NCI-H2171 treated with DMSO at 0.1 percent for 48 hours (cell line): ENCODE results near the gene IGSF8.
"Not testable (repeated sequence)": the region's sequence is repeated elsewhere in the genome, so short reads cannot be mapped to it uniquely, and the experiment has no call there.

Experiments used
- DNase-seq: peaks from one replicate; lab custom pipeline; 2025; lab: John Stamatoyannopoulos, UW

IGSF8 gene

DNA sequence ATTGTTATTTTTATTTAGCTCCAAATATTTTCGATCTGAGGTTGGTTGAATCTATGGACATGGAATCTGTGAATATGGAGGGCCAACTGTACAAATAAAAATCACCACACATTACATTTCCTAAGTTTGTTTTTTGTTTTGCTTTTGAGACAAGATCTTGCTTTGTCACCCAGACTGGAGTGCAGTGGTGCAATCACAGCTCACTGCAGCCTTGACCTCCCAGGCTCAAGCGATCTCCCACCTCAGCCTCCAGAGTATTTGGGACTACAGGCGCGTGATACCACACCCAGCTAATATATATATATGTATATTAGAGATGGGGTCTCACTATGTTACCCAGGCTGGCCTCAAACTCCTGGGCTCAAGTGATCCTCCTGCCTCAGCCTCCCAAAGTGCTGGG, 27.9 kb upstream of the IGSF8 start:
- DNase-seq, result not testable (repeated sequence)

DNA sequence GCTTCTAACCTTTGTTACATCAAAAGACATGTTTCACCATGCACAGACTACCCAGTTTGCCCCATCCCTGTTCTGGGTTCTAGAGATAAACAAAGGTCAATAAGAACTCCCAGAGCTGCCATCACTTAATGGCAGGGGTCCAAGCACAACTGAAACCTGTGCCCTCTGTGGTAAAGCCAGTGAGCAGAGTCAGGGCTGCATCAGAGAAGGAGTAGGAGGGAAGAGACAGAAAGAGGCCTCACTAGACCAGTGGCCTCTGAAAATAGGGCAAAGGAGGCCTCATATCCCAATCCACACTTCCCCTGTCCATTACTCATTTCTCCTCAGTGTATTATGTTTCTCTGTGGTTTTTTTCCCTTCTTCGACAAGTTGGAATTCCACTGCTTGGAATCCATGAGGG, 27.3 kb upstream of the IGSF8 start:
- DNase-seq, result no peak

DNA sequence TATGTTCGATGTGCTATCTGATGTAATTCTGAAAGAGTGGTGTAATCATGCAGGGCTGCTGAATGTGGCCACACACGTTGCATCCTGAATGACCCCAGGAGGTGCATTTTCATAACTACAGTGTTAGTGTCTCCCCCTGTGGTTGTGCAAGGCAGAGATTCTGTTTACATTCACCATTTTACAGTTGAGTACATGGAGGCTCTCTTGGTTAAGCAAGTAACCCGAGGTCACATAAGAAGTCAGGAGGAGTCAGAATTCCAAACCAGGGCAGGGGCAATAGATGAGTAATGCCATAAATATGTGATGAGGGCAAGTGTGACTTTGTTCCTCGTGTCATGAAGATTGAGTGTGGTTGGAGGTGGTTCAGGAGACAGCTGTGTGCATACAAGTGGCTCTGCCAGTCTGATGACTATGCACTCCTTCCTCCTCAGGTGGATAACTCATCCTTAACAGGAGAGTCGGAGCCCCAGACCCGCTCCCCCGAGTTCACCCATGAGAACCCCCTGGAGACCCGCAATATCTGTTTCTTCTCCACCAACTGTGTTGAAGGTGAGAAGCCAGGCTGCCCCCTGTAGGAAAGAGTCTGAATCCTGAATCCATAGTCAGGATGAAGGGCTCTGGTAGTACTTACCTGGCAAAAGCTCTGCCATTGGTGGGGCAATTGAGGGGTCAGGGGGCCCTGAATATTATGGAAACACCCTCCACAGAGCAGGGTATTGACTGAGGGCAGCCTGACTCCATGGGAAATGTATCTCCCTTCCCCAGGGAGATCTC, 26.5 kb upstream of the IGSF8 start:
- DNase-seq, result no peak

DNA sequence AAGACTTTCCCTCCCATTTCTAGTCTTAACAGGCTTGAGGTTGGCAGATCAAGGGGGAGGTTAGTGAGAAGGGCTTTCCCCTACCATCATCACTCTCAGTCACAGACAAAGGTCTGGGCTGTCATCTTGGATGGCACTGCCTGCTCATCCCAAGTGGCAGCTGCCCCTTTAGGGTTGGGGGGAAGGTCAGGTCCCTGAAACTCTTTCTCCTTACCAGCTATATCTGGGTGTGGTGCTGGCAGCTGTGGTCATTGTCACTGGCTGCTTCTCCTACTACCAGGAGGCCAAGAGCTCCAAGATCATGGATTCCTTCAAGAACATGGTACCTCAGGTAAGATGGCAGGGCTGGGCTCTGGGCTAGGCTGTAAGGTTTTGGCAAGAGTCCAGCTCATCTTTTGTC, 25.3 kb upstream of the IGSF8 start:
- no peak for DNase-seq

DNA sequence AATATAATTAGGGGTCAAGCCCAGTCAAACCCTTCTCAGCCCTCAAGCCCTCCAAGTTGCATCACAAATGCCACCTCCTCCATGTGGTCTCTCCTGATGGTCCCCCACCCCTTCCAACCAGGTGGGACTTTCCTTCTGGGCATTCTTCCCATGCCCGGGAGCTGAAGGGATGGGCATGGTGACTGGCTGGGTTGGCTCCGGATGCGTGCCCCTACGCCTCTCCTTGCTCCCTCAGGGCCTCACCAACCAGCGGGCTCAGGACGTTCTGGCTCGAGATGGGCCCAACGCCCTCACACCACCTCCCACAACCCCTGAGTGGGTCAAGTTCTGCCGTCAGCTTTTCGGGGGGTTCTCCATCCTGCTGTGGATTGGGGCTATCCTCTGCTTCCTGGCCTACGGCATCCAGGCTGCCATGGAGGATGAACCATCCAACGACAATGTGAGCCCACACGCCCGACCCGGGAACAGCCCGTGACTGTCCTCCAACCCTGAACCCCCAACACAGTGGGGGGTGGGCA, 24.6 kb upstream of the IGSF8 start:
- DNase-seq, result no peak

DNA sequence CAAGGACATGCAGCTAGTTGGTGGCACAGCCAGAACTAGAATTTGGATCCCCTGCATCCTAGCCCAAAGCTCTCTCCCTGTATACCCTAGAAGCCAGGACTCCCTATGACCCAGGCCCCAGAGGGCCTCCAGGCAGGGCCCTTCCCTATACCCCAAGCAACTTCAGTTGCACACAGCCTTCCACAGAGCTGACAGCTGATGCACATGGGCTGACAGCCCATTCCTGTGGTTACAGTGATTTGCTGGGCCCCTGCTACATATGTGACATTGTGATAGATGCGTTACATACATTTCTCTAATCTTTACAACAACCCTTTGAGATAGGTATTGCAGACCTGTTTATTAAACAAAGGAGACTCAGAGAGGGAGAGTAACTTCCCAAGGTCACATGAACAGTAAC, 23.0 kb upstream of the IGSF8 start:
- no peak for DNase-seq

DNA sequence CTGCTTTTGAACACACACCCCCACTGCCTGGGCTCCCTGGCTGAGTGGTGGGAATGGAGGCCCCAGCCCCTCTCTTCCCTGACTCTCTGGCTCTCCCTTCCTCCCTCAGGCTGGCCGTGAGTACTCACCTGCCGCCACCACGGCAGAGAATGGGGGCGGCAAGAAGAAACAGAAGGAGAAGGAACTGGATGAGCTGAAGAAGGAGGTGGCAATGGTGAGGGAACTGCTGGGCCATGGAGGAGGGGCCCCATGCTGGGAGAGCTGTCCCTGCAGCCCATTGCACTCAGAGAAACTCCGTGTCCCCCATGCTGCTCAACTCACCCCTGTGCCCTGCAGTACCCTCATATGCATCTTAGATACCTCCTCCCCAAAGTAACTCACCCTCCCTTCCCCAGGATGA, 22.4 kb upstream of the IGSF8 start:
- DNase-seq, result no peak

DNA sequence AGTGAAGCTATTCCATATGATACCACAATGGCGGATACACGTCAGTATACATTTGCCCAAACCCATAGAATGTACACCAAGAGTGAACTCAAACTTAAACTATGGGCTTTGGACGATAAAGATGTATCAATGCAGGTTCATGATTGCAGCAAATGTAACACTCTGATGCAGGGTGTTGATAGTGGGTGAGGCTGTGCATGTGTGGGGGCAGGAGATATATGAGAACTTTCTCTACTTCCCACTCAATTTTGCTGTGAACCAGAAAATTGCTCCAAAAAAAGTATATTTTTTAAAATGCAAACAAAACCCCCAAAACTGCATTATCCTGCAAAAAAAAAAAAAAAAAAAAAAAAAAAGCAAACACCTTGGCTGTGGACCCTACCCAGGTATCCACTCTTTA, 20.5 kb upstream of the IGSF8 start:
- no peak for DNase-seq

DNA sequence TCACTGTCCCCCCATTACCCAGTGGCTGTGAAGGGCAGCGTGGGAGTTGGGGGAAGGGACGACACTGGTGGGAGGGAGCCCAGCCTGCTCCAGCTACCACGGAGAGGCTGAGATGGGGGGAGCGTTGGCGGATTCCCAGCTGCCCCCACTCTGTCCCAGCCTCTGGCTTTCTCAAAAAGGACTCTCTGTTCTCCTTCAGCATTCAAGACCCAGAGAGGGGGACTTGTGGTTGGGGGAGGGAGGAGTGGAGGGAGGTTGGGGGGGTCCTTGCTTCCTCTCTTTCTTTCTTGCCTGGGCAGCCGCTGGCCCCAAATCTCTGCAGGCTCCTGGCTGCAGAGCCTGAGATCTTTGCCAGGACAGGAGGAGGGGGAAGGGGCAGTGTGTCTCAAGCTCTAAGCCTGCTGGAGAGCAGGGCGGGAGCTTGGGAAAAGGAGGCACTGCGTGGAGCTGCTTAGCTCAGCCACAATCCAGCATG, 19.3 kb upstream of the IGSF8 start:
- DNase-seq, result no peak

DNA sequence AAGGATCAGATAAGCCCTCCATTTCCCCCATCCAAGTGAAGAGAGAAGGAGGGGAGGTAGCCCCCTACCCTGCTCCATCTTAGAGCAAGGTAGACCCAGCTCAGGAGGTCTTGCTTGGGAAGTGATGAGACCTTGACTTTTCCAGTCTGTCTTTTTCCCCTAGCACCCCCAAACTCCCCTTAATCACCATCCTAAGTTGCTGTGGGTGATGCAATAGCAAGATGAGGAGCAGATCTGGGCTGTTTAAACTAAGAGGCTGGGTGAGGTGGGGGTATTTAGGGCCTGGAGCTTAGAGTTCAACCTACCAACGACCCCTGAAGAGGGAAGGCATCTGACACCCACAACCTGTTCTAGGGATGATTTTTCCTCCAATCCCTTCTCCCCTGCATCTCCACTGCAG, 18.9 kb upstream of the IGSF8 start:
- no peak for DNase-seq

DNA sequence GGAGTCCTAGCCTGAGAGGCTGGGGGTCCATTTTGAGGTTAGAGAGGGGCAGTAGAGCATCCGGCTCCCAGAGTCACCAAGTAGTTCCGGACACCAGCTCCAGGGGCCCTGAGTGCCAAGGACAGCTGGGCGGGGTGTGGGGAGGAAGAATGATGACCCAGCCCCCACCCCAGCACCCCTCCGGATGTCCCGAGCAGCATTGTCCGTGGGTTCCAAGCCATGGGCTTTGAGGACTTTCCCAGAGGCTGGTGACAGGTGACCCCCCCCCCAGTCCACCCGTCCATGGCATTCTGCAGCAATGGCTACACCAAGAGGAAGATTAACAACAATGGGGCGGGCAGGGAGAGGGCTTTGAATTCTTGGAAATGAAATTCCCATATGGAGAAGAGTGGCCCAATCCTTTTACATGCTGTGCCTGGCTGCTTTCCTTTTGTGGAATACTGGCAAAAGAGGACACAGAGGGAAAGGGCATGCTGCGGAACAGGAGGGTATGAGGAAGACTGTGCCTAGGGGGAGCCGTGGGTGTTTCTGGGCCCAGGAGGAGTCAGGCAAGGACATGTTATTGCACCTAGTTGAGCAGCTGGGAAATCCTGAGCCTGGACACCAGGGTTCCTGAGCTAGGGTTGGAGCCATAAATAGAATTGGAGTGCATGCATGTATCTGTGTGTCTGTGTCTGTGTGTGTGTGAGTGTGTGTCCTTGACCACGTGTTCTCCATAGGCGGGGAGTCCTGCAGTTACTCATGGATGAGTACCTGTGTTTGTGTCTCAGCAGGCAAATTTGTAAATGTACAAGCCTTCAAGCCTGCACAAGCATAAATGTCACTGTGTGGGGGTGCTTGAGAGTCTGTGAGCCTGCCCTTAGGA, 18.1 kb upstream of the IGSF8 start:
- no peak for DNase-seq

DNA sequence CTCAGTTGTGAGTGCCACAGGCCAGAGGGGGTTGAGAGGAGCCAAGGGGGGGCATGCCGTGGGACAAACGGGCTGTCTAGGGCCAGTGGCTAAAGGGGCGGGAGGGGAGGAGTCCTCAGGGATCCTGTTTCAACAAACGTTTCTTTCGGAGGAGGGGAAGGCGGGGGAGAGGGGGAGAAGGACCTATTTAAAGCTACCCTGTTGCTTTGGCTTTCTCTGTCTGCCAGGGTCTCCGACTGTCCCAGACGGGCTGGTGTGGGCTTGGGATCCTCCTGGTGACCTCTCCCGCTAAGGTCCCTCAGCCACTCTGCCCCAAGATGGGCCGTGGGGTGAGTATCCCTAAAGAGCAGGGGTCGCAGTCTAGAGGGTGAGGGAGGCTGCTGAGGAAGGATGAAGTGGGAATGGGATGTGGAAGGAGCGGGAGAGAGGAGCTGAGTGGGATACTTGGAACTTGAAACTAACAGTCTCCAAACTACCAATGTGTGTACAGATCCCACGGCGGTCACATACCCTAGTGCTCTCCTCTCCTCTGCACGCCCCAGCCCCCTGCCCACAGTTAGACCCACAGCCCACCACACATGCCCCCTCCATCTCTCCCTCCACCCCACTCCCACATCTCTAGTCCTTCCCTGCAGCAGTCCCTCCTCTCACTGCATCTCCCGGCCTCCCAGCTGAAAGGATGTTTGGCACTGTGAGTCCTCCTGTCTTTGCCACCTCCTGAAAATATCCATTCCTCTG, 17.3 kb upstream of the IGSF8 start, which contains the start of gene ATP1A2:
Gene ATP1A2 (plus strand): TSS at position 215 of the 738 bp plus-strand sequence. CDS start 103 bp downstream, at position 318.
- no peak for DNase-seq

DNA sequence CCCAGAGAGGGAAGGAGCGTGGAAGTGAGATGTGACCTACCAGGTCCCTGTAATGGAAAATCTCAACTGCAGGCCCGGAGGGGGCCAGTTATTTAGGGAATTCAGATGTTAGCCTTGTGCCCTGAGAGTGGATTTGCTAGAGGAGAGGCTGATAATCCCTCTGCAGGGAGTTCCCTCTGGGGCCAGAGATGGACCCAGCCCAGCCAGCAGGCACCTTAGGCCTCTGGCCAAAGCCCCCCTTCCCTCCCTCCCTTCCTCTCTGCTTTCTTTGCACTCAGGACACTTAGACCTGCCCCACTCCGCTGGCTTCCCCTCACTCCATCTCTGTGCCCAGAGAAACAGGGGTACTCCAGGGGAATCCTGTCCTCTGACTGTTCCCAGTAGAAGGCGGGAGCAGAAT, 15.7 kb upstream of the IGSF8 start:
- DNase-seq, result no peak

DNA sequence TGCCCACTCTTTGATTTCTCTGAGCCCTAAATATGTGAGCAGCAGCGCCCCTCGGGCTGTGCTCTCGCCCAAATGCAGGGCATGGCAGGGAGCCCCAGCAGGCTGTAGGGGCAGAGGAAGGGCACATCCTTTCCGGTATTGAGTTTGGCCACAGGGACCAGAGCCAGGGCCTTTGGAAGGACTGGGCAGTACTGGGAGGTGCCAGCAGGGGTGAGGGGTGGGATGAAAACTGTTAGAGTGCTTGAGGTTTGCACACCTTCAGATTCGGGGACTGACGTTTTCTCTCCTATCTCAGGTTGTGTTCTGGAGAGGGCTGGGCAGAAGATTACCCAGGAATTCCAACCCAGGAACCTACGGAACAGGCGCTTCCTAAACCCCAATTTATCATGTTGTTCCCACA, 15.0 kb upstream of the IGSF8 start:
- no peak for DNase-seq

DNA sequence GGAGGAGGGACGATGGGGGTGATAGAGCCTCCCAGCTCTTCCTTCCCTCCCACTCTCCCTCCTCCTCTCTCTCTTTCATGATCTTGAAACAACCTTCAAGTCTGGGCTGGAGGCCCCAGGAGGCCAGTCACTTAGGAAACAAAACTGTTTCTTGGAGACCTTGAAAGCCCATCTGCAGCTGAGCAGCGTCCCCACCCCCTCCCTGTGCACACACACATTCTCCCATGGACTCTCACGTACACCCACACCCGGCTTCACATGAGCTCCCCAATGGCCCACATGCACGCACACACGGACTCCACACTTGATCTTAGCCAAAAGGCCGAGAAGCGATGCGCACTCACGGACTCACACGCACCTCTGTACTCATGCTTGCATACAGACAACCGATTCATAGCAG, 13.9 kb upstream of the IGSF8 start:
- DNase-seq, result peak; percentile 52

DNA sequence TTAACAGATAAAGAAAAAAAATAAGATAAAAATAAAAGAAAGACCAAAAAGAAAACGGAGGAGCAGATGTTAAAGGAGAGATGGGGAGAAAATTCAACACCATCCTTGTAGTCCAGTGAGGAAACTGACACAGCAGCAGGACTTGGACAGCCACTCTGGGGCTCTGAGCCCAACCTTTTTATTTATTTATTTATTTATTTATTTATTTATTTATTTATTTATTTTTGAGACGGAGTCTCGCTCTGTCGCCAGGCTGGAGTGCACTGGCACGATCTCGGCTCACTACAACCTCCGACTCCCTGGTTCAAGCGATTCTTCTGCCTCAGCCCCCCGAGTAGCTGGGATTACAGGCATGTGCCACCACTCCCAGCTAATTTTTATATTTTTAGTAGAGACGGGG, 13.0 kb upstream of the IGSF8 start:
- DNase-seq, result not testable (repeated sequence)

DNA sequence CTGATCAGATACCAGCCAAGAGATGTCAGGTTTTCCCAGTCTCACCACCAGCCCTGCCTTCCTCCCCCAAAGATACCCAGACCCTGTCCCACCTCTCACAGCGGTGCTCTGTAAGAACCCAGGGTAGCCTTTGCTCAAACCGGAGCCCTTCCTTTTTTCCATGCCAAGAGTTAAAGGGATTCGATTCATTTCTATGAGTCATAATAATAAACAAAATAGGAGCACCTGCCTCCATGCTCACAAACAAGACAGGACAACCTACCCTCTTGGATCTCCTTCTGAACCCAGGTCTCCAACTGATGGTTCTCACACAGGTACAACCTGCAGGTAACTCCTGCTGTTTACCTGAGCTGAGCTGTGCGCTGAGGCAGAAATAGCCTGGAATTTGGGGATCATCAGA, 11.3 kb upstream of the IGSF8 start:
- DNase-seq, result no peak

DNA sequence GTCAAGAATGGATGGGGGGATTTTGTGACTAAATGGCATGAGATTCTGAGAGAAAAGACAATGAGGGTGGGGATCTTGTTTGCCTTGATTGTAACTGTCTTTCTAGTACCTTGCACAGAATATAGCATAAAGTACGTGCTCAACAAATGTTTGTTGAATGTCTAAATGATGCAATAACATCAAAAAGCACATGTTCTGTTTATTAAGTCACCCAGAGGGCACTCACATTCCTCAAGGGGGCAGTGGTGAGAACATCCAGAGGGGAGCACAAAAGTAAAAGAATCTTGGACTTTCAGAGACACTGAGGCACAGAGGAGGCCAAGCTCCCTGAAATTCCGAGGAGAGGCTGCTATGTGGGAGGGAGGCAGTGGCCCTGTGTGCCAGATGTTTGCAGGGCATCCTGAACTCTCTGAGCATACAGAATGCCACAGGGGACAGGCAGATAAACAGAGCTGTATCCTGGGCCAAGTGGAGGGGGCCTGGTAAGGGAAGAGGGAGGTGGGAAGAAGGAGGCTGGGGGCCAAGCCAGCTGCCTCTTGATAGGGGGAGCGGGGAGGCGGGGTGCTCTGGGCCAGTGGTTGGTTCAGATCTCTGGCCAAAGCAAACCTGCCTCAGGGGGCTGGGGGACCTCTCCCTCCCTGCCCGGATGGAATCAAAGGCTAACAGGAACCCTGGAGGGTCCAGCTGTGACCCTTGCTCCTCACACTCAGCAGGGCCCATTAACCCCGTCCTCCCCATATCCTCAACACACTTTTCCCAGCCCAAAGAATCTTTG, 10.7 kb upstream of the IGSF8 start:
- peak; percentile 8 for DNase-seq

DNA sequence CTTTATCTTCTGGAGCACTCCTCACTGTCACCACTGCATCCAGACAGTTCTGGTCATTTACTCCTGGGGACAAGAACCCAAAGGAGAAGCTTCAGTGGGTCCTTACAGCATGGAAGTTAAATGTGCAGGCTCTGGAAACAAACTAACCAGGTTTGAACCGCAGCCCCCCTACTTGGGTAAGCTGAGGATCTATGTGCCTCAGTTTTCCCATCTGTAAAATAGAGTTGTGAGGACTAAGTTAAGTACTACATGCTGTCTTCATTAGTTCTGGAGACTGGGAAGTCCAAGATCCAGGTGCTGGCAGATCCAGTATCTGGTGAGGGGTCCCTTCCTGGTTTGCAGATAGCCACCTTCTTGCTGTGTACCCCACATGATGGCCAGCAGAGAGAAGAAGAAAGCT, 9.1 kb upstream of the IGSF8 start:
- DNase-seq, result no peak

DNA sequence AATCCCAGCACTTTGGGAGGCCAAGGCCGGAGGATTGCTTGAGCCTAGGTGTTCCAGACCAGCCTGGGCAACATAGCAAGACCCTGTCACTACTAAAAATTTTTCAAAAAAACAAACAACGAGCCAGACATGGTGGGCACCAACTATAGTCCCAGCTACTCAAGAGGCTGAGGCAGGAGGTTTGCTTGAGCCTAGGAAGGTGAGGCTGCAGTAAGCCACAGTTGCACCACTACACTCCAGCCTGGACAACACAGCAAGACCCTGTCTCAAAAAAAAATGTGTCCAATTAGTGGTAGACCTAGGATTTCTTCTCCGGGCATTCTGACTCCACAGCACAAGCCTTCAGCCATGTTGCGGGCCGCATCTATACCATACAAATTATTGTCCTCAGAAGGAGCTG, 6.7 kb upstream of the IGSF8 start:
- DNase-seq, result no peak

DNA sequence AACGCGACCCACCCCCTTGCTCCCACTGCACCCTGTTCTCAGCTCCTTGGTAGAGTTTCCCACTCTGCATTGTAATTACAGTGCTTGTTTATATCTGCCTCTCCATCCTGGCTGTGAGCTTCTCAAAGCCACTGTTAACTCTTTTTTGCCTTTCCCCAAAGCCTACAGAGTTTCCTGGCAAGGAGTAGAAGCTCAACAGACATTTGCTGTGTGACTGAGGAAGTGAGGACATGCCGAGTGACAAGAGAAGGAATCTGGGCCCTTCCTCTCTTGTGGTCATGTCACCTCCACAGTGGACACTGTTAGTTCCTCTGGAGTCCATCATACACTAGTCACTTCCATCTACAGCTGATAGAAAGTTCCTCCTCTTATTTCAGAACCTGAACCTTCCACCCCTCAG, 6.1 kb upstream of the IGSF8 start:
- no peak for DNase-seq
